HCT116 (cell line): Measurements from ENCODE around the gene HSD17B12. TPM values are rescaled to one million over a fixed set of nuclear protein-coding genes. Genes with fewer than 3 reads are reported as not detected.

ENCODE experiments used
- ATAC-seq: fragments of 200-7000 bp; cut with Tn5 transposase; 2 replicates; pipeline ENCODE4 v1.9.1; 2020; ENCODE audit warnings: mild to moderate bottlenecking, moderate library complexity
- BruUV-seq: library from RNA; stranded (reverse); fragments of 400-500 nt; replicated peaks from 2 replicates; lab custom pipeline; 2021; lab: Mats Ljungman, UMichigan
- CTCF ChIA-PET: fragments of 300-600 bp; sonication (Branson Sonifier 250); formaldehyde crosslinking; loops from one replicate; lab custom pipeline; 2021; ENCODE audit warnings: antibody characterized with exemption; lab: Charles Lee
- POLR2A ChIA-PET: fragments of 300-600, 350-600 bp; sonication (Branson Sonifier 250); formaldehyde crosslinking; loops from one replicate; lab custom pipeline; 2021; ENCODE audit warnings: antibody characterized with exemption; lab: Charles Lee
- RAD21 ChIA-PET, 2 experiments: fragments of 300-600 bp; sonication (Branson Sonifier 250); formaldehyde crosslinking; loops; one replicate each; lab custom pipeline; 2023; ENCODE audit warnings: low total read pairs in 2 of 2; ENCODE audit not compliant: uncharacterized antibody in 2 of 2, unreplicated experiment in 2 of 2, low non-redundant PET in 1 of 2; lab: Charles Lee
- DNase-seq: peaks from one replicate; pipeline ENCODE4 v3.0.0-alpha.2; 2010; ENCODE audit warnings: low read depth, low spot score
- H2AFZ ChIP-seq: fragments of 200-600 bp; shearing (Covaris generic), sonication (generic); 2 replicates; pipeline ENCODE4 v1.6.1; 2017; ENCODE audit warnings: low read depth, mixed run types, mixed read lengths, antibody characterized with exemption, low read length; ENCODE audit not compliant: poor library complexity, severe bottlenecking
- H3K27ac ChIP-seq: 2 replicates; pipeline ENCODE4 v1.5.1; 2012; ENCODE audit warnings: low read depth, low read length
- H3K27me3 ChIP-seq: fragments of 200-600 bp; sonication (generic); 2 replicates; pipeline ENCODE4 v1.6.1; 2016; ENCODE audit warnings: mixed run types, low read length, mixed read lengths; ENCODE audit not compliant: insufficient read depth
- H3K36me3 ChIP-seq, 2 experiments: fragments of 200-500 bp in 1 of 2; fragments of 200-600 bp in 1 of 2; sonication (Bioruptor generic) in 1 of 2; sonication (generic) in 1 of 2; 2 replicates each; pipeline versions ENCODE4 v1.5.1 to v1.6.1; 2014 to 2016; ENCODE audit warnings: low read length in 2 of 2, inconsistent platforms in 1 of 2, mixed read lengths in 1 of 2, mixed run types in 1 of 2; ENCODE audit not compliant: insufficient read depth in 2 of 2, control insufficient read depth in 1 of 2
- H3K4me1 ChIP-seq, 2 experiments: fragments of 200-600 bp in 1 of 2; sonication (generic) in 1 of 2; 2 replicates each; pipeline versions ENCODE4 v1.5.1 to v1.6.1; 2012 to 2017; ENCODE audit warnings: low read length in 2 of 2, inconsistent platforms in 1 of 2, mild to moderate bottlenecking in 1 of 2, mixed read lengths in 1 of 2, mixed run types in 1 of 2, moderate library complexity in 1 of 2; ENCODE audit not compliant: insufficient read depth in 2 of 2, control insufficient read depth in 1 of 2
- H3K4me2 ChIP-seq: fragments of 200-600 bp; sonication (generic); 2 replicates; pipeline ENCODE4 v1.6.1; 2017; ENCODE audit warnings: mixed run types, low read length, mixed read lengths
- H3K4me3 ChIP-seq, 2 experiments: fragments of 200-600 bp in 1 of 2; sonication (generic) in 1 of 2; replicated peaks in 1 of 2; 2 replicates each; pipeline ENCODE4 v1.5.1; 2011 to 2016; ENCODE audit warnings: low read length in 2 of 2, control low read depth in 1 of 2, low read depth in 1 of 2, mild to moderate bottlenecking in 1 of 2, mixed read lengths in 1 of 2, mixed run types in 1 of 2
- H3K79me2 ChIP-seq: fragments of 200-600 bp; sonication (generic); 2 replicates; pipeline ENCODE4 v1.6.1; 2017; ENCODE audit warnings: mild to moderate bottlenecking, mixed run types, low read length, moderate library complexity, mixed read lengths; ENCODE audit not compliant: insufficient read depth
- H3K9ac ChIP-seq: fragments of 200-600 bp; sonication (generic); 2 replicates; pipeline ENCODE4 v1.6.1; 2016; ENCODE audit warnings: low read length, mixed read lengths
- H3K9me2 ChIP-seq: fragments of 200-600 bp; sonication (generic), shearing (Covaris generic); 2 replicates; pipeline ENCODE4 v1.6.1; 2017; ENCODE audit warnings: mixed run types, mild to moderate bottlenecking, moderate library complexity; ENCODE audit not compliant: insufficient read depth
- H3K9me3 ChIP-seq, 2 experiments: fragments of 200-500 bp in 1 of 2; fragments of 200-600 bp in 1 of 2; sonication (Bioruptor generic) in 1 of 2; sonication (generic) in 1 of 2; 2 replicates each; pipeline ENCODE4 v1.6.1; 2014 to 2017; ENCODE audit warnings: low read length in 2 of 2, mixed read lengths in 2 of 2, inconsistent platforms in 1 of 2, low read depth in 1 of 2, mild to moderate bottlenecking in 1 of 2, mixed run types in 1 of 2, moderate library complexity in 1 of 2; ENCODE audit not compliant: control insufficient read depth in 1 of 2, insufficient read depth in 1 of 2
- H4K20me1 ChIP-seq: fragments of 200-600 bp; sonication (generic), shearing (Covaris generic); 2 replicates; pipeline ENCODE4 v1.6.1; 2017; ENCODE audit warnings: mixed run types, mild to moderate bottlenecking, moderate library complexity; ENCODE audit not compliant: insufficient read depth
- CEBPB ChIP-seq: IDR thresholded peaks from 2 replicates; pipeline ENCODE4 v1.6.1; 2012; ENCODE audit warnings: low read depth
- ELF1 ChIP-seq: IDR thresholded peaks from 2 replicates; pipeline ENCODE4 v1.6.1; 2012; ENCODE audit warnings: low read depth, borderline replicate concordance
- EZH2phosphoT487 ChIP-seq: fragments of 200-600 bp; IDR thresholded peaks from 2 replicates; pipeline ENCODE4 v1.6.1; 2018; ENCODE audit warnings: antibody characterized with exemption, borderline replicate concordance
- YY1 ChIP-seq: IDR thresholded peaks from 2 replicates; pipeline ENCODE4 v1.6.1; 2011; ENCODE audit warnings: low read length, low read depth, moderate library complexity, mild to moderate bottlenecking; ENCODE audit not compliant: insufficient replicate concordance; ENCODE audit errors: extremely low read depth
- intact Hi-C: fragments of 100-400 bp; cut with micrococcal nuclease; formaldehyde crosslinking; loops from 2 replicates; pipeline ENCODE4 v1.10.0; 2022
- total RNA-seq: library from RNA; stranded (reverse); gene quantifications from one replicate; pipeline ENCODE4 v1.2.1, GENCODE V29; 2021; ENCODE audit not compliant: unreplicated experiment
- TF ChIP-seq, protein P1 (sequence below): IDR thresholded peaks from 2 replicates; pipeline ENCODE4 v1.6.1; 2012; ENCODE audit warnings: low read depth

The HSD17B12 gene
- total RNA-seq, 1 experiment from 2014 or later, result 83.7 TPM

- no TSS peak for BruUV-seq
- peaks cover 61% of the 10 kb centered on the region for H3K79me2 ChIP-seq
- POLR2A ChIA-PET, result no interaction called here
- TF ChIP-seq CEBPB (no peak), ELF1 (no peak), YY1 (no peak), EZH2phosphoT487 (no peak)
- TF ChIP-seq, protein P1, sequence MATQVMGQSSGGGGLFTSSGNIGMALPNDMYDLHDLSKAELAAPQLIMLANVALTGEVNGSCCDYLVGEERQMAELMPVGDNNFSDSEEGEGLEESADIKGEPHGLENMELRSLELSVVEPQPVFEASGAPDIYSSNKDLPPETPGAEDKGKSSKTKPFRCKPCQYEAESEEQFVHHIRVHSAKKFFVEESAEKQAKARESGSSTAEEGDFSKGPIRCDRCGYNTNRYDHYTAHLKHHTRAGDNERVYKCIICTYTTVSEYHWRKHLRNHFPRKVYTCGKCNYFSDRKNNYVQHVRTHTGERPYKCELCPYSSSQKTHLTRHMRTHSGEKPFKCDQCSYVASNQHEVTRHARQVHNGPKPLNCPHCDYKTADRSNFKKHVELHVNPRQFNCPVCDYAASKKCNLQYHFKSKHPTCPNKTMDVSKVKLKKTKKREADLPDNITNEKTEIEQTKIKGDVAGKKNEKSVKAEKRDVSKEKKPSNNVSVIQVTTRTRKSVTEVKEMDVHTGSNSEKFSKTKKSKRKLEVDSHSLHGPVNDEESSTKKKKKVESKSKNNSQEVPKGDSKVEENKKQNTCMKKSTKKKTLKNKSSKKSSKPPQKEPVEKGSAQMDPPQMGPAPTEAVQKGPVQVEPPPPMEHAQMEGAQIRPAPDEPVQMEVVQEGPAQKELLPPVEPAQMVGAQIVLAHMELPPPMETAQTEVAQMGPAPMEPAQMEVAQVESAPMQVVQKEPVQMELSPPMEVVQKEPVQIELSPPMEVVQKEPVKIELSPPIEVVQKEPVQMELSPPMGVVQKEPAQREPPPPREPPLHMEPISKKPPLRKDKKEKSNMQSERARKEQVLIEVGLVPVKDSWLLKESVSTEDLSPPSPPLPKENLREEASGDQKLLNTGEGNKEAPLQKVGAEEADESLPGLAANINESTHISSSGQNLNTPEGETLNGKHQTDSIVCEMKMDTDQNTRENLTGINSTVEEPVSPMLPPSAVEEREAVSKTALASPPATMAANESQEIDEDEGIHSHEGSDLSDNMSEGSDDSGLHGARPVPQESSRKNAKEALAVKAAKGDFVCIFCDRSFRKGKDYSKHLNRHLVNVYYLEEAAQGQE, result no peak
- TF ChIP-seq, all 23 proteins: peak for 0
- no peaks in the 10 kb centered on the region for H3K9me3 ChIP-seq
- ChIA-PET RAD21 (no interaction called here), CTCF (no interaction called here)
- no peak overlapping the region for H3K4me3 ChIP-seq
- no peaks in the 10 kb centered on the region for H3K9me2 ChIP-seq
- no peaks in the 10 kb centered on the region for H4K20me1 ChIP-seq
- no peaks in the 10 kb centered on the region for H3K27me3 ChIP-seq
- H3K4me2 ChIP-seq, result no peak overlapping the region
- intact Hi-C loops, result no loop called here
- H2AFZ ChIP-seq, result no peak overlapping the region
- H3K27ac ChIP-seq, result no peak overlapping the region
- no peak overlapping the region for H3K9ac ChIP-seq
- DNase-seq (no peak), ATAC-seq (no peak)
- no peaks in the 10 kb centered on the region for H3K36me3 ChIP-seq
- H3K4me1 ChIP-seq, result peaks cover 16 to 24% of the 10 kb centered on the region in 2 experiments
Observed at GRCh38 chr11:43735961-43736360, 55.4 kb downstream of the HSD17B12 start.
